22Rv1 (cell line): Measurements from ENCODE around the gene ABTB2.

Experiments used
- CTCF ChIP-seq: fragments of 450-650 bp; IDR thresholded peaks from 2 replicates; pipeline ENCODE4 v1.5.1; 2017; ENCODE audit warnings: mild to moderate bottlenecking
- ZFX ChIP-seq: fragments of 450-650 bp; IDR thresholded peaks from 2 replicates; pipeline ENCODE4 v1.6.1; 2017; ENCODE audit warnings: antibody characterized with exemption, borderline replicate concordance

DNA sequence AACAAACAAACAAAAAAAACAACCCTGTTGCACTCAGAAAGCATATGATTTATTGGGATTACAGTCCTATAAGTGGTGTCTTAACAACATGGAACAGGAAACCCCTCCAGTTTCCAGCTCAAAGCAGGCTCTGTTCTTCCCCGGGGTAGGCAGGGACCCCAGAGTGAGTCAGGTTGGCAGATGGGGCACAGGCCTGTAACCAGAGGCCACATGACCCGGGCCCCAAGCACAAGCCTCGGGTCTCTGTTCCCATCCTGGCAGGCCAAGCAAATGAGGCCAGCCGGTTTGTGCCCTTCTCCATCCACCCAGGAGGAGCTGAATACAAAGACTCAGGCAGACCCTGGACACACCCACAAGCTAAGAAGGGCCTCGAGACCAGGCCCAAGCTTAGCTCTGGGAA, 176.6 kb downstream of the ABTB2 start:
- TF ChIP-seq CTCF: no peak
- no peak for TF ChIP-seq ZFX
